ENCODE data around the gene PHF20.
A peak's percentile ranks its signal among the peaks of the same experiment; 100 is the strongest.

Gene PHF20

DNA sequence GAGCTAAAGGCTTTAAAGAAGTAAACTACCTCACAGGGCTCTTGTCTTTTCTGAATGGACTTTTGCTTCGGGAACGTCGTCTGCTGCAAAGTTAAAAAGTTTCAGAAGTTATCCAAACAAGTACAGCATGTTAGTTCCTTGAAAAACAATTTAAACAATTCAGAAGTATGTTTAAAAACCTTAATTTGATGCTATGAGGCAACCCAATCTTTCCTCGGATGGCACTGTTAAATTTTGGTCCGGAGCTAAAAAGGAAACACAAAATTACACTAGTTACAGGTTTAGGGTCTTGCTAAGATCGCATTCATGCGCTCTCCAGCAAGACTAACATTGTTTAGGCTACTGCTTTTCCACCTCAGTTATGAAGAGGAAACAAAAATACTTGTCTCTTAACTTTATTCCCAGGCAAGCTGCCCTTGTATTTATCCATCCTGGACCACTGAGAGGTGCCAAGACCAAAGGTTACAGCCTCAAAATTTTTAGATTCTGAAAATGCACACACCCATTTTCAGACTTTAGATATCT is 42.5 kb upstream of the PHF20 start:
- Histone ChIP-seq H3K9me3 (ENCODE audit: control extremely low read depth in 1 of 5, control insufficient read depth in 4 of 5, insufficient read depth in 2 of 5, low read depth in 1 of 5, low read length in 4 of 5) (no peaks in the 10 kb centered on the region), H3K27ac (ENCODE audit: insufficient read depth in 1 of 2, low read depth in 1 of 2, low read length in 2 of 2, poor library complexity in 1 of 2, severe bottlenecking in 2 of 2) (no peak overlapping the region), H3K36me3 (ENCODE audit: control insufficient read depth in 4 of 4, insufficient read depth in 4 of 4, low read length in 3 of 4) (peaks cover 29 to 93% (median 70%) of the 10 kb centered on the region in 4 experiments), H3K27me3 (replicated peaks in 2 of 5; ENCODE audit: control insufficient read depth in 4 of 5, insufficient read depth in 5 of 5, low read length in 4 of 5) (no peaks in the 10 kb centered on the region), H3K4me3 (ENCODE audit: control insufficient read depth in 1 of 7, extremely low read depth in 1 of 7, insufficient read depth in 4 of 7, low read depth in 2 of 7, low read length in 6 of 7) (no peak overlapping the region), H3K4me1 (ENCODE audit: control extremely low read depth in 1 of 4, control insufficient read depth in 4 of 4, insufficient read depth in 4 of 4, low read length in 3 of 4) (no peaks in the 10 kb centered on the region)
- CTCF ChIA-PET, result interaction anchor here (1.1 to 3.4 kb wide), 4 partner anchors 10 to 154 kb away, joined by 3 to 17 read pairs (median 6); no protein-coding TSS in a partner anchor
- WGBS (ENCODE audit: insufficient coverage), result 95% methylated on average over 5 of the region's 7 CpGs
- POLR2A ChIA-PET, result interaction anchor here (0.6 to 1.0 kb wide), 2 partner anchors 13 to 139 kb away, joined by 3 to 7 read pairs; partner anchors contain the start of gene RBM39
- DNase-seq, result peak in 1 of 3 donors; percentile 0

DNA sequence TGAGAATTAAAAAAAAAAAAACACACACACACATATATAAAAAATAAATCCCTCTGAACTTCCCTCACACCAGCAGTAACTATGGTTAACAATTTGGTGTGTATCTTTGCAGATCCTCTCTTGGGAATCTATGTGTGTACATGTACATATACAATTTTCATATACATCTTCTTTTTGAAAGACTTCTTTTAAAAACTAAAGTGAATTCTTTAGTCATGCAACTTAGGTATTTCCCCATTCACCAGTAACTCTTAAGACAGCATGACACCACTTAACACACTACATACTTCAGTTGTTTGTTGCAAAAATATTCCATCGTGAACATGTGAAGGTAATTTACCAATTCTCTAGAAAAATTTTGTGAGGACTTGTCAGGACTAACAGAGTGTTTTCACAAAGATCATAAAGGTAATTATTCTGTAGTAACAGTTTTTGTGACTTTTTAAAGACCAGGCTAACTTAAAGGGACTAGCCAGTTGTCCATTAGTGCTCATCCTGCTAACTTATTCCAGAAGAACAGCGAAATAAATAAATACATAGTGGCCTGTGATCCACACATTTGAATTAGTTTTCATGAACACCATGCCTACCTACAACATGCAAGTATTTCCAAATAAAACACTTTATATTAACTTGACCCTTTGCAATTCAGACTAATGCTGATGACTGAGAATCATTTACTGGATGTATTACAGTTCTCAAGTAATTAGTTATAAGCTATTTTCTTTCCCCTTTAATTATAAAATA is 41.8 kb upstream of the PHF20 start:
- peak in 1 of 3 donors; percentile 9 for DNase-seq
- Histone ChIP-seq H3K4me1 (ENCODE audit: control extremely low read depth in 1 of 4, control insufficient read depth in 4 of 4, insufficient read depth in 4 of 4, low read length in 3 of 4) (peaks cover 0 to 2% (median 0%) of the 10 kb centered on the region in 4 experiments), H3K4me3 (ENCODE audit: control insufficient read depth in 1 of 7, extremely low read depth in 1 of 7, insufficient read depth in 4 of 7, low read depth in 2 of 7, low read length in 6 of 7) (no peak overlapping the region), H3K36me3 (ENCODE audit: control insufficient read depth in 4 of 4, insufficient read depth in 4 of 4, low read length in 3 of 4) (peaks cover 31 to 93% (median 71%) of the 10 kb centered on the region in 4 experiments), H3K9me3 (ENCODE audit: control extremely low read depth in 1 of 5, control insufficient read depth in 4 of 5, insufficient read depth in 2 of 5, low read depth in 1 of 5, low read length in 4 of 5) (no peaks in the 10 kb centered on the region), H3K27me3 (replicated peaks in 2 of 5; ENCODE audit: control insufficient read depth in 4 of 5, insufficient read depth in 5 of 5, low read length in 4 of 5) (no peaks in the 10 kb centered on the region), H3K27ac (ENCODE audit: insufficient read depth in 1 of 2, low read depth in 1 of 2, low read length in 2 of 2, poor library complexity in 1 of 2, severe bottlenecking in 2 of 2) (no peak overlapping the region)
- ChIA-PET POLR2A (interaction anchor here (0.6 to 0.9 kb wide), 4 partner anchors 12 to 138 kb away, joined by 3 to 4 read pairs (median 3); partner anchors contain the start of genes PHF20 and RBM39), CTCF (interaction anchor here (0.8 to 3.4 kb wide), 5 partner anchors 11 to 153 kb away, joined by 3 to 17 read pairs (median 3); no protein-coding TSS in a partner anchor)
- WGBS (ENCODE audit: insufficient coverage), result 100% methylated on average over 1 of the region's 2 CpGs

DNA sequence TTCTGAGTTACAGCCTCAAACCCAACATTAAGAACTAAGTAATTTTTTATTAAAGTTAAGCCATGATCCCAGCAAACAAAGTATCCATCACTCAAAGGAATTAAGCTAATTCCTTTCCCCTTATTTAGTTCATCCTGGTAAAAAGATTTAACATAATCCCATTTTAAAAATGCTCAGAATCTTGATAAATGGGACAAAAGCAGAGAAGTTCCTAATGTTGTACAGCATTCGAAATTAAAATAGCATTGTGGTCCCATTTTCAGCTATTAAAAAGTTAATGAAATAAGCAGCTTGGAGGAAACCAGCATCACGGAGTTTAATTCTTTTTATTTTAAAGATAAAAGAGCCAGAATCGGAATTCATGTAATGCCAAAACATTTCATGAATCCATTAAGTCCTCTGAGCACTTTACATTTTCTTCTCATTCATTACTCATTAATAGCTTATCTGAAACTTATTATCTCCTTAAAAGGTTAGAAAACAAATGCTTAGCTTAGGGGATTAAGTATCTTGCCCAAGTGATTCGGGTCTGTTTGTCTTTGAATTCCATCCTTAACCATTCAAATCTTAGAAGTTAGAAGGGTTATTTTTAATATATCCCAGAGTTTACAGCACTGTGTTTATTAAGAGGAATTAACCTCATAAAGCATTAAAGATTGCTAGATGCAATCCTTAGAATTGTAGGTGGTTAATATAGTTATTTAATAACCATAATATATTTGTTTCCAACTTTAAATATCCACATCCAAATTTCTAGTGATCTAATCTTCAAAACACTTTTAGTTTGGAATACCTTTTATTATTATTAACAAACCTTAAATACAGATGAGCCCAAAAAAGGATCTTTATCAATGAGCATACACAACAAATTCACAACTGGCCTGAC is 41.0 kb upstream of the PHF20 start:
- no peaks in the 10 kb centered on the region for H3K9me3 ChIP-seq (ENCODE audit: control extremely low read depth in 1 of 5, control insufficient read depth in 4 of 5, insufficient read depth in 2 of 5, low read depth in 1 of 5, low read length in 4 of 5)
- peaks cover 0 to 4% (median 0%) of the 10 kb centered on the region in 4 experiments for H3K4me1 ChIP-seq (ENCODE audit: control extremely low read depth in 1 of 4, control insufficient read depth in 4 of 4, insufficient read depth in 4 of 4, low read length in 3 of 4)
- H3K27me3 ChIP-seq (replicated peaks in 2 of 5; ENCODE audit: control insufficient read depth in 4 of 5, insufficient read depth in 5 of 5, low read length in 4 of 5), result no peaks in the 10 kb centered on the region
- DNase-seq, result peak in 1 of 3 donors; percentile 0
- 100% methylated on average over 1 of the region's 4 CpGs for WGBS (ENCODE audit: insufficient coverage)
- H3K27ac ChIP-seq (ENCODE audit: insufficient read depth in 1 of 2, low read depth in 1 of 2, low read length in 2 of 2, poor library complexity in 1 of 2, severe bottlenecking in 2 of 2), result no peak overlapping the region
- no peak overlapping the region for H3K4me3 ChIP-seq (ENCODE audit: control insufficient read depth in 1 of 7, extremely low read depth in 1 of 7, insufficient read depth in 4 of 7, low read depth in 2 of 7, low read length in 6 of 7)
- peaks cover 30 to 93% (median 71%) of the 10 kb centered on the region in 4 experiments for H3K36me3 ChIP-seq (ENCODE audit: control insufficient read depth in 4 of 4, insufficient read depth in 4 of 4, low read length in 3 of 4)
- ChIA-PET POLR2A (interaction anchor here (0.6 to 0.9 kb wide), 3 partner anchors 12 to 41 kb away, joined by 3 to 4 read pairs (median 3); partner anchors contain the start of genes PHF20 and RBM39), CTCF (interaction anchor here (0.8 to 3.4 kb wide), 5 partner anchors 12 to 152 kb away, joined by 3 to 17 read pairs (median 3); no protein-coding TSS in a partner anchor)

DNA sequence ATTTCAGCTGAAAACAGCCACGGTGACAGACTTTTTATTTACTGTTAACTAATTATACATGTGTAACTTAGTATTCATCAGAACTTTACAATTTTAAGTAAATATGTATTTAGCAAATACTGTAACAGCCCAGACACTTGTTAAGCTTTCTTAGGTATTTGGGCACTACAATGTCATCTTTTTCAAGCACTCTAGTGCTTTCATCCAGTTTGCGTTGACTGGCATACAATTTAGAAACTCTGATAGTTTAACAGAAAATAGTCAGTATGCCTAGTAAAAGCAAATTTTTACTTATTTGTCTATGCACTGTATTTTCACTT is 40.4 kb upstream of the PHF20 start:
- no peaks in the 10 kb centered on the region for H3K9me3 ChIP-seq (ENCODE audit: control extremely low read depth in 1 of 5, control insufficient read depth in 4 of 5, insufficient read depth in 2 of 5, low read depth in 1 of 5, low read length in 4 of 5)
- ChIA-PET CTCF (interaction anchor here (1.2 kb wide), 1 partner anchor 152 kb away, joined by 3 read pairs; no protein-coding TSS in a partner anchor), POLR2A (interaction anchor here (0.9 kb wide), 1 partner anchor 40 kb away, joined by 3 read pairs; the partner anchor contains the start of gene PHF20)
- no CpG with 5 or more reads among the region's 2 CpGs for WGBS (ENCODE audit: insufficient coverage)
- no peaks in the 10 kb centered on the region for H3K27me3 ChIP-seq (replicated peaks in 2 of 5; ENCODE audit: control insufficient read depth in 4 of 5, insufficient read depth in 5 of 5, low read length in 4 of 5)
- DNase-seq, result peak in 1 of 3 donors; percentile 0
- no peak overlapping the region for H3K4me3 ChIP-seq (ENCODE audit: control insufficient read depth in 1 of 7, extremely low read depth in 1 of 7, insufficient read depth in 4 of 7, low read depth in 2 of 7, low read length in 6 of 7)
- H3K36me3 ChIP-seq (ENCODE audit: control insufficient read depth in 4 of 4, insufficient read depth in 4 of 4, low read length in 3 of 4), result peaks cover 32 to 94% (median 71%) of the 10 kb centered on the region in 4 experiments
- peaks cover 0 to 4% (median under 1%) of the 10 kb centered on the region in 4 experiments for H3K4me1 ChIP-seq (ENCODE audit: control extremely low read depth in 1 of 4, control insufficient read depth in 4 of 4, insufficient read depth in 4 of 4, low read length in 3 of 4)
- no peak overlapping the region for H3K27ac ChIP-seq (ENCODE audit: insufficient read depth in 1 of 2, low read depth in 1 of 2, low read length in 2 of 2, poor library complexity in 1 of 2, severe bottlenecking in 2 of 2)

GRCh38 chr20:35731862-35732643 is 39.8 kb upstream of the PHF20 start:
- DNase-seq, result no peak
- WGBS (ENCODE audit: insufficient coverage), result 95% methylated on average over 22 of the region's 24 CpGs
- peaks cover 33 to 94% (median 67%) of the 10 kb centered on the region in 4 experiments for H3K36me3 ChIP-seq (ENCODE audit: control insufficient read depth in 4 of 4, insufficient read depth in 4 of 4, low read length in 3 of 4)
- no peak overlapping the region for H3K4me3 ChIP-seq (ENCODE audit: control insufficient read depth in 1 of 7, extremely low read depth in 1 of 7, insufficient read depth in 4 of 7, low read depth in 2 of 7, low read length in 6 of 7)
- ChIA-PET CTCF (no interaction called here), POLR2A (interaction anchor here (0.7 kb wide), 1 partner anchor 10 kb away, joined by 3 read pairs; the partner anchor contains the start of gene RBM39)
- no peaks in the 10 kb centered on the region for H3K27me3 ChIP-seq (replicated peaks in 2 of 5; ENCODE audit: control insufficient read depth in 4 of 5, insufficient read depth in 5 of 5, low read length in 4 of 5)
- H3K9me3 ChIP-seq (ENCODE audit: control extremely low read depth in 1 of 5, control insufficient read depth in 4 of 5, insufficient read depth in 2 of 5, low read depth in 1 of 5, low read length in 4 of 5), result no peaks in the 10 kb centered on the region
- H3K27ac ChIP-seq (ENCODE audit: insufficient read depth in 1 of 2, low read depth in 1 of 2, low read length in 2 of 2, poor library complexity in 1 of 2, severe bottlenecking in 2 of 2), result no peak overlapping the region
- peaks cover 0 to 4% (median 1%) of the 10 kb centered on the region in 4 experiments for H3K4me1 ChIP-seq (ENCODE audit: control extremely low read depth in 1 of 4, control insufficient read depth in 4 of 4, insufficient read depth in 4 of 4, low read length in 3 of 4)

DNA sequence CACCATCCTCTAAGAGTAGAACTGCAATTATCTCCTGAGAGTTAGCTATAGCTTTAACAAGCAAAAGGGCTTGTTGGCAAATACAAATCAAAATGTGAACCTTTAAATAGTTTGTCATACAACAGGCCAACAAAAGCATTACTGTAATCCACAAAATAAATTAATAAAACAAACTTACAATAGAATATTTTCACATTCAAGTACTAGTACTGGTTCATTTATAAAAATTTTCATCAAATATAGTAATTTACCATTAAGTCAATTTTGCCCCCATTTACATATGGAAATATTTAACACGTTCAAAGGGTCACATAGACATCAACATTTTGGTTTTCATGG is 39.2 kb upstream of the PHF20 start:
- Histone ChIP-seq H3K9me3 (ENCODE audit: control extremely low read depth in 1 of 5, control insufficient read depth in 4 of 5, insufficient read depth in 2 of 5, low read depth in 1 of 5, low read length in 4 of 5) (no peaks in the 10 kb centered on the region), H3K4me3 (ENCODE audit: control insufficient read depth in 1 of 7, extremely low read depth in 1 of 7, insufficient read depth in 4 of 7, low read depth in 2 of 7, low read length in 6 of 7) (no peak overlapping the region), H3K36me3 (ENCODE audit: control insufficient read depth in 4 of 4, insufficient read depth in 4 of 4, low read length in 3 of 4) (peaks cover 33 to 95% (median 65%) of the 10 kb centered on the region in 4 experiments), H3K27me3 (replicated peaks in 2 of 5; ENCODE audit: control insufficient read depth in 4 of 5, insufficient read depth in 5 of 5, low read length in 4 of 5) (no peaks in the 10 kb centered on the region), H3K4me1 (ENCODE audit: control extremely low read depth in 1 of 4, control insufficient read depth in 4 of 4, insufficient read depth in 4 of 4, low read length in 3 of 4) (peaks cover 0 to 4% (median 1%) of the 10 kb centered on the region in 4 experiments), H3K27ac (ENCODE audit: insufficient read depth in 1 of 2, low read depth in 1 of 2, low read length in 2 of 2, poor library complexity in 1 of 2, severe bottlenecking in 2 of 2) (no peak overlapping the region)
- DNase-seq, result no peak
- 100% methylated on average over 1 of the region's 1 CpG for WGBS (ENCODE audit: insufficient coverage)
- POLR2A ChIA-PET, result interaction anchor here (0.6 to 0.7 kb wide), 2 partner anchors 9 to 10 kb away, joined by 3 to 4 read pairs; partner anchors contain the start of gene RBM39
- CTCF ChIA-PET, result no interaction called here
